GM18505 (cell line): ENCODE measurements around the gene KCTD8.

Experiments used
- ATAC-seq: cut with Tn5 transposase; IDR thresholded peaks from one replicate; pipeline ENCODE4 v1.9.1; 2021; ENCODE audit not compliant: unreplicated experiment
- POLR2A ChIP-seq: IDR thresholded peaks from 4 replicates; pipeline ENCODE4 v1.6.1; 2011; ENCODE audit warnings: borderline replicate concordance; ENCODE audit not compliant: insufficient read depth, insufficient read length; ENCODE audit errors: extremely low read depth

Gene KCTD8

DNA sequence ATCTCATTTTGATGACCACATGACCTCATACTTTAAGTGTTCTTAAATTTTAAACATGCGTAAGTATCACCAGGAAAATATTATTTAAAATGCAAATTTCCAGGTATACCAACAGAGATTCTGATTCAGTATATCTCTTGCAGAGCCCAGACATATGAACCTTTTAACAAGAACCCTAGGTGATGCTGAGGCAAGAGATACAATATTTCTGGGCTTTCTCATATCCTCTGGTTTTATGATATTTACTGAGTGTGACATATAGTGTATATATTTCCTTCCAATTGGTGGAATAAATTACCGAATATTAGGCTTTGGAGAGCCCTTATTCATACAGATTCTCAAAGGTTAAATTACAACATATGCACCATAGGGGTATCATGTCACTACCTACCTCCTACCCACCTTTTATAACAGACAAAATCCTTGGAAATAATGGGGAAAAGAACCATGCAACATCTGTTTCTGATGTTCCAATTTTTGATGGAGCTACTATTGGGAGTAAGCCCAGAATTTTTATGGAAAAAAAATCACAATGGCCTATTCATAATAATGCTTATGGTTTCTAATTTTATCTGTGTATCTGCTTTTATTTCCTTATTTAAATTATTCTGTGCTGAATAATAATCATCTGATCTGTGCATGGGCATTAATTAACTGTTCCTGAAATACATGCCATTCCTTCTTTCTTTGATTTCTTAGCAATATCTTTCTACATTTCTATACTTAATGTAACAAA is 27.1 kb downstream of the KCTD8 start:
- no peak for TF ChIP-seq POLR2A
- no peak for ATAC-seq

DNA sequence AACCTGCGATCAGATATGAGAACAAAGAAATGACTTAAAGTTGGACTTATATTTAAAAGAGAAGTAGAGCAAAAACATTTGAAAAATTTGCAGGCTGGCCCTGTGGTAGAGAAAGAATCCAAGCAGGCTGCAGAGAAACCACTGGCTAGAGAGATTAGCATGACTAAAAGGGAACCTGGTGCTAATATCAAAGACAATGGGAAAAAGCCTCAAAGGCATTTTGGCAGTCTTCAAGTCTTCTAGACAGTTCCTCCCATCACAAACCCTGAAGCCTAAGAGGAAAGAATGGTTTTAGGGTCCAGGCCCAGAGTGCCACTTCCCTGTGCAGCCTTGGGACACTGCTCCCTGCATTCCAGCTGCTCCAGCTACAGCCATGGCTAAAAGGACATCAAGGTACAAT is 33.4 kb downstream of the KCTD8 start:
- TF ChIP-seq POLR2A = no peak

DNA sequence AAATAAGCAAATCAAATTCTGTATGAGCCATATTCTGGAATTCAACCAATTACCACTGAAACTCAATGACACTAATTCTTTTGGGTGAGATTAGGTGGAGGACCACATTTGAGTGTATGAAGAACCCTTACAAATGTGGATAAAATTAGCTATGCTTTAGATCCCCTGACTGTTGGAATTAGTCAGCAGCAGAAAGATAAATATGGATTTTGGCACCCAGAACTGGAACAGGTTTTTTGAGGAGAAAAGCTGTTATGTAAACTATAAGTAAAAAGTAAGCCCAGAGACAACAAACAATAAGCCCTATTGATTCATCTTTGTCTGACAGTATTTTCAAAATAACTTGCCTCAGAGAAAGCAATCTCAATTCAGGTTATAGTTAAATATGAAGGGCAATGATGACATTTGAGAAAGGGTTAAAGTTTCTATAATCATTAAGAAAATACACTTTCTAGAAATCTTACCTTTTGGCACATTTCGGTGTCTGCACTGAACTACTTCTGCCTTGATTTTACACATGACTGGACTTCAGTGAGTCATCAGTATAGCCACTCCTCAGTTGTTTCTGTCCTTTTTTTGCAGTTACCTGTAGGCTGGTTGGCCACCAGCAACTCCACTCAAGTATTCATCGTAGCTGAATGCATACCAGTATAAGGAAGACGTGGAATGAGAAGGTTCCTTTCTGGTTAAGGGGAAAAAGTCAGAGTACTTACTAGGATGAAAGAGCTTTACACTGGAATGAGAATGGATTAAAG is 80.0 kb downstream of the KCTD8 start:
- TF ChIP-seq POLR2A = no peak
- no peak for ATAC-seq

More for the DNA sequence above, 33.4 kb downstream of the KCTD8 start:
- ATAC-seq = no peak

DNA sequence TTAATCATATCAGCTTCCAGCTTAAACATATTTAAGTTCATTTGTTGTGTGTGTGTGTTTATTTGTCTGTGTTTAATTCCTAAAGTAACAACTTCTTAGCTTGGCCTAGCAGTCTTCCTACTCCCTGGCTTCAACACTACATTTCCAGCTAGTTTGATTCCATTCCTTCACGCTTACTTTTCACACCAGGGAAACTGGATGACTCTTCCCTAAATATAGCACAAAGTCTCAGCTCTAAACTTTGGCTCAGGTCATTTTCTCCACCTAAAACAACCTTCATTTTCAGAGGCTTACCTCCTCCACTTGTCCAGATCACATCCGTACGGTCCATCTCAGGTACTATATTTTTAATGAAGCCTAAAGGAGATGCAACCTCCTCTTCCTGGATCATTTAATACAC is 94.4 kb downstream of the KCTD8 start:
- ATAC-seq = no peak
- TF ChIP-seq POLR2A = no peak

DNA sequence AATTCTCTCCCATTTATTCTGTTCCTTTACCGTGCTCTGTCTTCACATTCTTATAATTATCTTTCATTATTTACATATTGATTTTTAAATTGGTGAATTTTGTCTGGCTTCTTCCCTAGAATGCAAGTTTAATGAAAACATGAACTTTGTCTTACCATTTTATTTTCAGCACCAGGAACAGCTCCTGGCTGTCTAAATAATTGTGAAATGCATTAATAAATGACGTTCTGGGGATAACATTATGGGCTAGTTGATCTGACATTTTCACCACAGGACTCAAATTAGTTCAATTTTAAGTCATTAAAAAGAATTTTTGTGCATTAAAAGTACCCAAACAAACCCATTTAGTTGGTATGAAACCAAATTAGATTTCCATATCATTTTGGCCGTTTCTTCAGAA is 97.5 kb downstream of the KCTD8 start:
- no peak for TF ChIP-seq POLR2A
- ATAC-seq = no peak

DNA sequence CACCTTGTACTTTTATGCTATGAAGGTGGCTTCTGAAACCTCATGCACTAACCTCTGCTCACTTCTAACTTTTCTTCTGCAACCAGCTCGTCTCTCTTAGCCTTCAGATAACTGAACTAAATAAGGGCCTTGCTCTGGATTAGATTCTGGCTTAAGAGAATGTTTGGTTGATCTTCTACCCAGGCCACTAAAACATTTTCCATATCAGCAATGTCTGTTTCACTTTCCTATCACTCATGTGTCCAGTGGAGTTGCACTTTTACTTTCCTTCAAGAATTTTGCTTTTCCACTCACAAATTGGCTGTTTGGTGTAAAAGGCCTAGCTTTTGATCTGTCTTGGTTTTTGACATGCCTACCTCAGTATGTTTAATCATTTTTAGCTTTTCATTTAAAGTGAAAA is 105.8 kb downstream of the KCTD8 start:
- no peak for TF ChIP-seq POLR2A
- ATAC-seq = no peak

DNA sequence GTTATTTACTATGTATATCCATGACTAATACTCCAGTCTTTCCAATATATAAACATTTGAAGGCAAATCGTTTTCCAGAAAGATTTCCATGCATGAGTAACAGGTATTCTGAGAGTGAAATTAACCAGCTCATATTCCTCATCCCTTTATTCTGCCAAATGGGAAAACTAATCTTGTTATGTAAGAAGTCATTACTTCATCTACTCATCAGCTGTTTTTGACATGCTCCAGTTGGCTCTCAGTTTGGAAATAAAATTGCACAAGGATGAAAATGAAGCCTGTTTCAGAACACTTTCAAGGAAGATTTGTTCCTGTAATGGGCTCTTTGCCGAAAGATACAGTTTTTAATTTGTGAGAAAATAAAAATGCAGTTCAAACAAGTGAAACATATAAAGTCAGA is 121.9 kb downstream of the KCTD8 start:
- no peak for ATAC-seq
- no peak for TF ChIP-seq POLR2A

DNA sequence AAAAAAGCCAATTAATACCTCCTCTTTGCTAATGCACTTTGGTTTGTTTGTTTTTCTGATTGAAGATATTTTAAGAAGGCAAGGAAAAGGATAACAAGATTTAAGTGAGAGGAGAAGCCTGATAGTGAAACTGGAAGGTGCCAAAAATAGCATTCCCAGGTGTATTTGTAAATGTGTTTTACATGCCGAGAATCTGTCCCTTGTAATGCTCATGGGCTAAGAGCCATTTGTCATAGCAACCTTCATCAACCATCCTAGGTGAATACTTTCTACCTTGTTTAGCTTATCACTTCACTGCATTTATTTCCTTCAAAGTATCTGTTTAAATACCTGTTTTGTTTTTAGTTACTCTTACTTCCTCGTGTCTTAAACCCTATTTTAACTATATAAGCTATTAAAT is 127.8 kb downstream of the KCTD8 start:
- no peak for ATAC-seq
- TF ChIP-seq POLR2A = no peak

DNA sequence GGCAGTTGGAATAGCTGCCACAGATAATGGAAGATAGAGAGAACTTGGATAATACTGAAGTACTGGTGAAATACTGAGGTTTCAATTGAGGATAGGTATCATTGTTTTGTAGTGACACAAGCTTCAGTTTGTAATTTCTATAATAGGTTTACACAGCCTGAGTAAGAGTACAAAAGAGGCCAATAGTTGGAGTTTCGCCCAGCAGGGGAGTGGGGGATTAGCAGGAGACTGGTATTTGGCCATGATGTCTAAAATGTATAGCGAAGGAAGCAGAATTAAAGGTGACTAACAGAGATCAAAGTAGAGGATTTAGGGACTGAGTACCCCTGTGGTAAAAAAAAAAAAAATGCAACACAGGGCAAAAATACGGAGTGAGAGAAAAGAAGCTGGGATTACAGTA is 129.5 kb downstream of the KCTD8 start:
- ATAC-seq = no peak
- no peak for TF ChIP-seq POLR2A

DNA sequence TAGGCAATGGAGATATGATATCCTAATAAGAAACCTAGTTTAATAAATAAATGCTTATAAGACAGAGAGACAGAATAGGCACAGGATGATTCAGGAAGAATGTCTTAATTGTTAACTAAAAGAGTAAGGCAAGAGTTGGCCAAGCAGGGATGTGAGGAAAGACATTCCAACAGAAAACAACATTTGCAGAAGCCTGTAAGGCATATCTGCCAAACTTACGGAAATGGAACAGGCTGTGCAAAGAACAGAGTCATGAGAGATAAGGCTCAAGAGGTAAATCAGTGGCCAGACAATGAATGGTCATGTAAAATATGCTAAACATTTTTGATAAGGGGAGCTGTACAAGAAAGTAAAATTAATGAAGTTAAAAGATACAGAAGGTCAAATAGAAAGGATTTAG is 134.9 kb downstream of the KCTD8 start:
- TF ChIP-seq POLR2A = no peak
- no peak for ATAC-seq

DNA sequence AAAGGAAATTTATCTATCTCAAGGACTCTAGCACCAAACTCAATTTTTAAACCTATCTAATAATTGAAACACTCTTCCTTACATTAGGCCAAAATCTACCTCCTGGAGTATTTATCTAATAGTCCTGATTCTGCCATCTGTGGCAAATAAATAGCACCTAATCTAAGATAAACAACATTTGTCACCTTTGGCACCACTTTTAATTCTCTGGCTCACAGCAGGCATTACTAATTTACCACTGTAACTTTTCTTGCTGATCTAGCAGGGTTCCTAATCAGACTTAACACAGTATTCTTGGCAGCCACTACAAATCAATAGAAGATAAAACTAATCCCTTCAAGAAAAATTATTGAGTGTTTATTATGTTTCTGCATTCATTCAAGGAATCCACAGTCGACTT is 161.1 kb downstream of the KCTD8 start:
- TF ChIP-seq POLR2A = no peak
- ATAC-seq = no peak

DNA sequence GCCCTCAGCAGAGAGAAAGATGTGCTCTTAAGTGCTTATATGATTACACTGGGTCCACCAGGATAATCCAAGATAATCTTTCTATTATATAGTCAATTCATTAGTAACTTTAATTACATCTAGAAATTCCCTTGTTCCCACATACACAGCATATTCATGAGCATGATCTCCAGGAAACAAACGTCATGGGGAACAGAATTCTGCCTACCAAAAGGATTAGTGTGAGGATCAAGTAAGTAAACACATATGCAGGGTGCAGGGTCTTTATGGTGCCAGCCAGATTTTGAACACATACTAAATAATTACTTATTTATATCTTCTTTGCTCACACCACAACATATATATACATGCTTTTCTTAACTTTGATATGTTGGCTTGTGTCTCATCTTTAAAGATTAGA is 169.1 kb downstream of the KCTD8 start:
- no peak for ATAC-seq

DNA sequence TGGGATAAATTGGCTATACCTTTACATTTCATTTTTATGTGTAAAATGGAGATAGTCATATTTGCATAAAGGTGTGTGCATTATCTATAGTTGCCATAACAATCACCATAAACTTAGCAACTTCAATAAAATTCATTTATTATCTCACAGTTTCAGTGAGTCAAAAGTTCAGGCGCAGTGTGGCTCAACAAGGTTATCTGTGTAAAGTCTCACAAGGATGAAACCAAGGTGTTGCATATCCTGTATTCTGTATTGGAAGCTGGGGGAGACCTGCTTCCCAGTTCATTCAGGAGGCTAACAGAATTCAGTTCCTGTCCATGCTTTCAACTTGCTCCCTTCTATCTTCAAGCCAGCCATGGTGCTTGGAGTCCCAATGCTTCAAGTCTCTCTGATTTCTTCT is 169.5 kb downstream of the KCTD8 start:
- ATAC-seq = no peak
- TF ChIP-seq POLR2A = no peak

More for the DNA sequence above, 169.1 kb downstream of the KCTD8 start:
- no peak for TF ChIP-seq POLR2A

DNA sequence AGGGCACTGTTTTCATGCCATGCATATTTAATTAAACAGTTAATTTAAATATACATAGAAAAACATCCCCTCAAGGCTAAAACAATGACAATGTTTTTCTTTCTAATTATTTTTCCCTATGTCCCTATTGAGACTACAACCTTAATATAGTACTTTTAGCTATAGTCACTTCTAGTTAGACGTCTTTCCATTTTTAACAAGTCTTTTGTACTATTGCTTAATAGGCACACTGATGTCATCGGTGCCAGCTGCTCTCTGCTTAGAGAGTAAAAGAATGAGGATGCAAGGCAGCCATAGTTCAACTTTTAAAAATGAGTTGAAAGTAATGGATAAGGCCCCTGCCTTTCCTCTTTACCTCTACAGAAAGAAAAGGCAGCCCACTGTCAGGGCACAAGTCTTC is 191.1 kb downstream of the KCTD8 start:
- no peak for ATAC-seq
- TF ChIP-seq POLR2A = no peak
